DND-41 (cell line): Measurements from ENCODE around the gene CREBBP.

Source experiments
- ATAC-seq: fragments of 200-7000 bp; cut with Tn5 transposase; 3 replicates; pipeline ENCODE4 v1.9.1; 2021; ENCODE audit warnings: low read depth; ENCODE audit not compliant: insufficient read depth
- DNase-seq: peaks from one replicate; pipeline ENCODE4 v3.0.0-alpha.2; 2020
- H2AFZ ChIP-seq: 2 replicates; pipeline ENCODE4 v1.6.0; 2012; ENCODE audit warnings: low read depth, low read length
- H3K27ac ChIP-seq: 2 replicates; pipeline ENCODE4 v1.5.1; 2012; ENCODE audit warnings: low read length, inconsistent platforms
- H3K27me3 ChIP-seq: fragments of 200-600 bp; sonication (generic); 2 replicates; pipeline ENCODE4 v1.6.0; 2012; ENCODE audit warnings: low read length, mild to moderate bottlenecking, inconsistent platforms; ENCODE audit not compliant: insufficient read depth, poor library complexity
- H3K36me3 ChIP-seq: 2 replicates; pipeline ENCODE4 v1.5.1; 2012; ENCODE audit warnings: low read length, inconsistent platforms; ENCODE audit not compliant: insufficient read depth
- H3K4me1 ChIP-seq: 2 replicates; pipeline ENCODE4 v1.5.1; 2012; ENCODE audit warnings: mild to moderate bottlenecking, low read length; ENCODE audit not compliant: insufficient read depth
- H3K4me2 ChIP-seq: 2 replicates; pipeline ENCODE4 v1.6.0; 2012; ENCODE audit warnings: mild to moderate bottlenecking, moderate library complexity, low read length, inconsistent platforms; ENCODE audit not compliant: insufficient read depth
- H3K4me3 ChIP-seq, 2 experiments: fragments of 200-600 bp in 1 of 2; shearing (Covaris generic) in 1 of 2; 2 replicates each; pipeline ENCODE4 v1.5.1; 2012 to 2016; ENCODE audit warnings: inconsistent platforms in 2 of 2, low read length in 2 of 2, mild to moderate bottlenecking in 2 of 2, low read depth in 1 of 2, moderate library complexity in 1 of 2
- H3K79me2 ChIP-seq: 2 replicates; pipeline ENCODE4 v1.6.0; 2012; ENCODE audit warnings: low read length, inconsistent platforms; ENCODE audit not compliant: insufficient read depth
- H3K9ac ChIP-seq: 2 replicates; pipeline ENCODE4 v1.6.0; 2012; ENCODE audit warnings: low read depth, mild to moderate bottlenecking, inconsistent platforms, low read length, moderate library complexity
- H3K9me3 ChIP-seq: 2 replicates; pipeline ENCODE4 v1.5.1; 2012; ENCODE audit warnings: low read length, moderate library complexity, mild to moderate bottlenecking, inconsistent platforms; ENCODE audit not compliant: insufficient read depth, severe bottlenecking
- H4K20me1 ChIP-seq: 2 replicates; pipeline ENCODE4 v1.6.0; 2012; ENCODE audit warnings: low read length; ENCODE audit not compliant: insufficient read depth
- EZH2 ChIP-seq: IDR thresholded peaks from 3 replicates; pipeline ENCODE4 v1.6.1; 2012; ENCODE audit warnings: borderline replicate concordance, low read depth, mild to moderate bottlenecking, moderate library complexity, low read length, inconsistent platforms; ENCODE audit not compliant: severe bottlenecking
- TF ChIP-seq, protein P1 (sequence below): IDR thresholded peaks from 2 replicates; pipeline ENCODE4 v1.5.1; 2012; ENCODE audit warnings: borderline replicate concordance, low read length, moderate library complexity, mild to moderate bottlenecking; ENCODE audit not compliant: poor library complexity, severe bottlenecking; ENCODE audit errors: extremely low read depth

The CREBBP gene

DNA sequence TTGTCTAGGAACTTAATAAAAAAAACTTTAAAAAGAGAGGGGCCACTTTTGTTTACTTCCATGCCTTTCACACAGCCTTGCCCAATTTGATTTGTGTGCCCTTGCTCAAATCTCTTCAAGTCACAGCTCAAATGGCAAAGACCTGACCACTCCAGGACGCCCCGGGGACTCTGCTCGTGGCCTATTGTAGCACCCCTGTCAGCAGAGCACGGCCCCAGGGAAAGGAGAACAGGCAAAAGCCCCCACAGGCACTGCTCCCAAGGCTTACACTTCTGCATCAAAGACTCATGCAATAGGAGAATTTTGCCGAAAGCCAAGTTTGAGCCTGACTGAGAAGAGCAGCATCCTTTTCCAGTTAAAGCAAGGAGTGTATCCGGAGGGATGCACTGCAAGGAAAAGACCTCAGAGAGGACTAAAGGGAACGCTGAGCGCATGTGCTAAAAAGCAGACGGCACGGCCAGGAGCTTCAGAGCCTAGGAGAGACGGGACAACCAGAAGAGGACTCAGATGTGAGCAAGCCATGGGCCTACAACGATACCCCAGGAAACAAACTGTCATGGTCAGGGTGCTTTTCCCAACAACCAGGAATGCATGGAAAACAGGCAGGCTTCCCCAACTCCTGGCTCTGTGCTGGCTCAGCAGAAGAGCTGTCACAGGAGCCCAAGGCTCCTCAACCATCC is 8.2 kb downstream of the CREBBP start:
- no peak for DNase-seq
- H3K4me2 ChIP-seq, result peak overlapping the region; percentile 7; the same call in 1 of the 2 replicates
- H3K4me1 ChIP-seq, result peaks cover 26% of the 10 kb centered on the region
- H3K79me2 ChIP-seq, result peaks cover 100% of the 10 kb centered on the region
- no peaks in the 10 kb centered on the region for H3K9me3 ChIP-seq
- no peak overlapping the region for H3K4me3 ChIP-seq
- peaks cover 17% of the 10 kb centered on the region for H3K36me3 ChIP-seq
- no peaks in the 10 kb centered on the region for H3K27me3 ChIP-seq
- no peak overlapping the region for H2AFZ ChIP-seq
- no peak overlapping the region for H3K9ac ChIP-seq
- no peak for ATAC-seq
- TF ChIP-seq, protein P1, sequence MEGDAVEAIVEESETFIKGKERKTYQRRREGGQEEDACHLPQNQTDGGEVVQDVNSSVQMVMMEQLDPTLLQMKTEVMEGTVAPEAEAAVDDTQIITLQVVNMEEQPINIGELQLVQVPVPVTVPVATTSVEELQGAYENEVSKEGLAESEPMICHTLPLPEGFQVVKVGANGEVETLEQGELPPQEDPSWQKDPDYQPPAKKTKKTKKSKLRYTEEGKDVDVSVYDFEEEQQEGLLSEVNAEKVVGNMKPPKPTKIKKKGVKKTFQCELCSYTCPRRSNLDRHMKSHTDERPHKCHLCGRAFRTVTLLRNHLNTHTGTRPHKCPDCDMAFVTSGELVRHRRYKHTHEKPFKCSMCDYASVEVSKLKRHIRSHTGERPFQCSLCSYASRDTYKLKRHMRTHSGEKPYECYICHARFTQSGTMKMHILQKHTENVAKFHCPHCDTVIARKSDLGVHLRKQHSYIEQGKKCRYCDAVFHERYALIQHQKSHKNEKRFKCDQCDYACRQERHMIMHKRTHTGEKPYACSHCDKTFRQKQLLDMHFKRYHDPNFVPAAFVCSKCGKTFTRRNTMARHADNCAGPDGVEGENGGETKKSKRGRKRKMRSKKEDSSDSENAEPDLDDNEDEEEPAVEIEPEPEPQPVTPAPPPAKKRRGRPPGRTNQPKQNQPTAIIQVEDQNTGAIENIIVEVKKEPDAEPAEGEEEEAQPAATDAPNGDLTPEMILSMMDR, result no peak
- TF ChIP-seq EZH2, result no peak
- no peak overlapping the region for H3K27ac ChIP-seq
- peaks cover 96% of the 10 kb centered on the region for H4K20me1 ChIP-seq

DNA sequence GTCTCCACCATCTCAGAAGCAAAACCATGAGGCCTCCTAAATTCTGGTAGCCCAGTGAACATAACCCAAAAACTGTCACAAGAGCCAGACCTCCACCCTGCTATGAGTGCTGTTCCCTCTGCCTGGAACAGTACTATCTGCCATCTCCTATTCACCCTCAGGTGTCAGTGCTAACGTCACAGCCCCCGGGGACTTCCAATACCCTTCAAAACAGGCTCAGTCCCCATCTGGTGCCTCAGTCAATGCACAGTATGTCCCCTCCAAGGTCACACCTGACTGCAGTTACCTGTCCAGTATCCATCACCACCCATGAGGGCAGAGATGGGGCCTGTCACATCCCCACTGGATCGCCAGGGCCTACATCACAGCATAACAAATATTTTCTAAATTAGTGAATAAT is 11.5 kb downstream of the CREBBP start:
- ATAC-seq (no peak), DNase-seq (no peak)
- Histone ChIP-seq H3K27me3 (no peaks in the 10 kb centered on the region), H3K9me3 (no peaks in the 10 kb centered on the region), H3K4me2 (no peak overlapping the region), H3K36me3 (peaks cover 3% of the 10 kb centered on the region; the same call in 1 of the 2 replicates), H3K27ac (no peak overlapping the region), H2AFZ (no peak overlapping the region), H4K20me1 (peaks cover 94% of the 10 kb centered on the region), H3K79me2 (peaks cover 100% of the 10 kb centered on the region), H3K4me1 (peaks cover 5% of the 10 kb centered on the region; the same call in 1 of the 2 replicates), H3K9ac (no peak overlapping the region), H3K4me3 (no peak overlapping the region)
- TF ChIP-seq EZH2, result no peak
- TF ChIP-seq, protein P1, result no peak

DNA sequence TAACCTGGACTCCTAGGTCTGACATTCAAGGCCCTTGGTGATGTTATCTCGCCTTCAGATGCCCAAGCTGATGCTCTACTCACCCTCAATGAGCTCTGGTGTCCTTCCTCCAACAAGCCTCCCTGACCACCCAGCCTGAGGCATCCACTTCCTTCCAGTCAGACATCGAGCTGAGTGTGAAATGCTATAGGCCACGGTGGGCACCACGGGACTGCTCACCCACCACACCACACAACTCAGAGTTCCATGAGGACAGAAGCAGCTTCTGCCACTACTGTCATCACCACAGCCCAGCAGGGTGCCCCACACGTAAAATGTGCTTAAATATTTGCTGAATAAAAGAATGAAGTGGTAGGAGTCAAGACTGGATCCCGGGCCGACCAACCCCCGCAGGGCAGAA is 12.0 kb downstream of the CREBBP start:
- no peaks in the 10 kb centered on the region for H3K27me3 ChIP-seq
- peaks cover 3% of the 10 kb centered on the region; the same call in 1 of the 2 replicates for H3K36me3 ChIP-seq
- no peaks in the 10 kb centered on the region for H3K9me3 ChIP-seq
- peaks cover 100% of the 10 kb centered on the region for H3K79me2 ChIP-seq
- H3K4me2 ChIP-seq, result no peak overlapping the region
- ATAC-seq (no peak), DNase-seq (no peak)
- H3K27ac ChIP-seq, result no peak overlapping the region
- TF ChIP-seq, protein P1, result no peak
- TF ChIP-seq EZH2, result no peak
- no peak overlapping the region for H3K4me3 ChIP-seq
- H3K4me1 ChIP-seq, result peaks cover 4% of the 10 kb centered on the region; the same call in 1 of the 2 replicates
- H3K9ac ChIP-seq, result no peak overlapping the region
- H2AFZ ChIP-seq, result no peak overlapping the region
- peaks cover 94% of the 10 kb centered on the region for H4K20me1 ChIP-seq
